ENCODE data around the gene AKT3.
"Not testable (repeated sequence)": the region's sequence is repeated elsewhere in the genome, so short reads cannot be mapped to it uniquely, and the experiment has no call there.

- not testable (repeated sequence) for TF ChIP-seq CTCF (conservative IDR thresholded peaks at IDR 0.05; ENCODE audit: low read depth, low read length); EZH2phosphoT487 (IDR thresholded peaks at IDR 0.05; ENCODE audit: borderline replicate concordance, low read length); EZH2 (IDR thresholded peaks at IDR 0.05; ENCODE audit: low read length, unreplicated experiment)
Observed at GRCh38 chr1:243824907-243825306, 25.1 kb downstream of the AKT3 start.
